Ramos (cell line): Measurements from ENCODE around the gene EGF.

Experiments
- in situ Hi-C: fragments of 300-500 bp; cut with MboI; formaldehyde crosslinking; loops from one replicate; pipeline ENCODE4 v1.14.3; 2022; ENCODE audit warnings: low sequenced_read_pairs; ENCODE audit not compliant: unreplicated experiment

The EGF gene

GRCh38 chr4:109953556-109953955 is 40.9 kb downstream of the EGF start:
- in situ Hi-C loops = no loop called here

DNA sequence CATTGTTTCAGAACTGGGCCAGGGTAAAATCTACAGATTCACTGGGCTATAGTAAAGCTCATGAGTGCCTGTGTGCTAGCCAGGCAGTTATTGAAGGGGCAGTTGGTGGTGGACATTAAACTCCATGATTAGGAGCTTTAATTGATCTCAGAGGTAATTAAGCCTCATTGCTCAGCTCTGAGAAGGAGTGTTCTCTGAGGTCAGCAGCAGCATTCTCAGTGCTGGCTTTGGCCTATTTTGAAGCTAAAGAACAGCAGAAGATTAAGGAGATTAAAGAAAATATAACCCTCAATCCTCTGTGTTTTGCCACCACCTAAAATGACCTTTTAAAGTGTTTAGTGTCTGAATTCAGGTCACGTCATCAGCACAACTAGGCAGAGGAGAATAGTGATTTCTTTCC is 42.5 kb downstream of the EGF start:
- in situ Hi-C loops = no loop called here

GRCh38 chr4:109957227-109957626 is 44.5 kb downstream of the EGF start:
- in situ Hi-C loops = no loop called here

DNA sequence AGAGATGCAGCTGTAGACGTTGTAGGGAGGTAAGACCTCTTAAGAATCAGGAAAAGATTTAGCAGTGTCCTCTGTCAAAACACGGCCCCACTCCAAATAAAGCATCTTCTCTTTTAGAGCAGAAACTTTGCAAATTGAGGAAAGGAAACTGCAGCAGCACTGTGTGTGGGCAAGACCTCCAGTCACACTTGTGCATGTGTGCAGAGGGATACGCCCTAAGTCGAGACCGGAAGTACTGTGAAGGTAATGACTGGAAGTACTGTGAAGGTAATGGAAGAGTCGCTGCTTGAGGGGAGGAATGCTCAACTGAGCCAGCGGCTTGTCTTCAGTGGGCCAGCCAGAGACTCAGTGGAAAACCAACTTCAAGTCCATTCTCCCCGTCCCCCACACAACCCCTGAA is 46.5 kb downstream of the EGF start:
- in situ Hi-C loops = no loop called here

DNA sequence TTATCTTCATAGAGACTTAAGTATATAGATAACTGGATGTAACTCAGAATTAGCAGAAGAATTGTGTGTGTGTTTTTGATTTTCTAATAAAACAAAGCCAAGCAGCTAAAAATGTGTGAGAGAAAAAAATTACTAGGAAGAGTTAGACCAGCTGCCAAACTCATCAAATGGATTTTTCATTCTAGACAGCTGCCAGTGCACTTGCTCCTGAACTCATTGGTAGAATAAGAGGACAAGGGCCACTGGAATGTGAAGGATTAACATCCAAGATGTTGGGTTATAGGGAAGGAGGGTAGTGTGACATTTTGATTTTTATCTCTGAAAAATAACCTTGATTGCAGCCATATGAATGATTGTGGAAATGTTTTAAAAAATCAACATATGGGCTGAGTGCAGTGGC is 49.7 kb downstream of the EGF start:
- in situ Hi-C loops = no loop called here

- in situ Hi-C loops = no loop called here
Observed at GRCh38 chr4:109966891-109967481, 54.3 kb downstream of the EGF start.

DNA sequence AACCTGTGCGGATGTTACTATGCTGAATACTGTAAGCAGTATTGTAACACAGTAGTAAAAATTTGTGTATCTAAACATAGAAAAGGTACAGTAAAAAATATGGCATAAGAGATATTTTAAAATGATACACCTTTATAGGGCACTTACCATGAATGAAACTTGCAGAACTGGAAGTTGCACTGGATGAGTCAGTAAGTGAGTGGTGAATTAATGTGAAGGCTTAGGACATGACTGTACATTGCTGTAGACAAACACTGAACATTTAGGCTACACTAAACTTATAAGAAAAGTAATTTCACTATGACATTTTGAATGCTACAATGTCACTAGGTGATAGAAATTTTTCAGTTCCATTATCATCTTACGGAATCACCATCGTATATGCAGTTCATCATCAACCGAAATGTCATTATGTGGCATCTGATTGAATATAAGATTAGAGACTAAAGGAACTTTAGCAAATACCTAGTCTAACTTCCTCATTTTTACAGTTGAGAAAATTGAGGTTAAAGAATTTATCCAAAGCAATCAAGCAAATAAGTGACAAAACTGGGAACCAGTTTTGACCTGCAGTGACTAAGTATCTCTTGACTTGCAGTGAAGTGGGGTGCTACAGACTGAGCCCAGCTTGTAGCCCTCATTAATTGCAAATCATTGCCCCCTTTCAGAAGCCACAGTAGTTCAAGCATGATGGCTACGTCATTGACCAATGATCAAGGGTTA is 55.3 kb downstream of the EGF start:
- in situ Hi-C loops = no loop called here

- in situ Hi-C loops = no loop called here
Observed at GRCh38 chr4:109969087-109969486, 56.4 kb downstream of the EGF start.

GRCh38 chr4:109969919-109970318 is 57.2 kb downstream of the EGF start:
- in situ Hi-C loops = no loop called here

GRCh38 chr4:109972786-109973528 is 60.3 kb downstream of the EGF start:
- in situ Hi-C loops = no loop called here

- in situ Hi-C loops = no loop called here
Observed at GRCh38 chr4:109973529-109973905, 60.8 kb downstream of the EGF start.

- in situ Hi-C loops = loop anchor here (5.0 kb wide), 1 partner anchor 549 kb away; no protein-coding TSS in a partner anchor
Observed at GRCh38 chr4:109976189-109976588, 63.5 kb downstream of the EGF start.

GRCh38 chr4:109977854-109978501 is 65.3 kb downstream of the EGF start:
- in situ Hi-C loops = loop anchor here (5.0 kb wide), 1 partner anchor 551 kb away; no protein-coding TSS in a partner anchor

GRCh38 chr4:109978704-109979454 is 66.2 kb downstream of the EGF start:
- in situ Hi-C loops = loop anchor here (5.0 kb wide), 1 partner anchor 552 kb away; no protein-coding TSS in a partner anchor

GRCh38 chr4:109979920-109980717 is 67.4 kb downstream of the EGF start:
- in situ Hi-C loops = loop anchor here (5.0 kb wide), 1 partner anchor 553 kb away; no protein-coding TSS in a partner anchor

- in situ Hi-C loops = no loop called here
Observed at GRCh38 chr4:109981936-109982335, 69.3 kb downstream of the EGF start.

- in situ Hi-C loops = no loop called here
Observed at GRCh38 chr4:109982521-109982920, 69.8 kb downstream of the EGF start.

GRCh38 chr4:109985993-109986974 is 73.6 kb downstream of the EGF start:
- in situ Hi-C loops = no loop called here
